ENCODE results near the gene ANKRD6. TPM values are rescaled to one million over a fixed set of nuclear protein-coding genes. Genes with fewer than 3 reads are reported as not detected.

Gene ANKRD6
- total RNA-seq, 1 experiment from 2014 or later = 20.5 TPM

DNA sequence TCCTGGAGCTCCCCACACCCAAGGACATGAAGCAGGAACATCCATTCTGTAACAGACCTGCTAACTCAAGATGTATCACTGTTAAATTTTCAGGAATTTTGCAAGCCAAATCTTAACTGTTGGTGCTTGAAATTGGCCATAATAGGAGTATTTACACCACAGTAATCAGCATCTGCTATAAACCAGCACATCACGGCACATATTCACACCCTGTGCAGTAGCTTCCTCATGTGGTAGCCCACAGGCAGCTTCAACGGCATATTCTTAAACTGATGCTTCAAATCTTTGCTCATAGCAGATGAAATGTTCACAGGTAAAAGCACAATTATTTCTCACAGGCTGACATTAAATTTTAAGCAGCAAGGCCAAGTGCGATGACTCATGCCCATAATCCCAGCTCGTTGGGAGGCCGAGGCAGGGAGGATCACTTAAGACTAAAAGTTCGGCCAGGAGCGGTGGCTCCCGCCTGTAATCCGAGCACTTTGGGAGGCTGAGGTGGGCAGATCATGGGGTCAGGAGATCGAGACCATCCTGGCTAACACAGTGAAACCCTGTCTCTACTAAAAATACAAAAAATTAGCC lies 249.1 kb downstream of the ANKRD6 start:
- no peak for DNase-seq
- POLR2A ChIA-PET = no interaction called here
- H3K36me3 ChIP-seq (ENCODE audit: control insufficient read depth, insufficient read depth, low read length) = no peaks in the 10 kb centered on the region; the same call in none of the 2 replicates
- no peaks in the 10 kb centered on the region for H3K9me3 ChIP-seq
- Mint-ChIP-seq H3K9me3 (ENCODE audit: unreplicated experiment) (no peaks in the 10 kb centered on the region), H3K36me3 (ENCODE audit: insufficient read depth, unreplicated experiment) (peaks cover 84% of the 10 kb centered on the region), H3K27me3 (ENCODE audit: insufficient read depth, unreplicated experiment) (no peaks in the 10 kb centered on the region), H3K4me1 (ENCODE audit: low read depth, unreplicated experiment) (no peaks in the 10 kb centered on the region), H3K27ac (ENCODE audit: unreplicated experiment) (no peak overlapping the region), H3K4me3 (ENCODE audit: unreplicated experiment) (no peak overlapping the region)
- TF ChIP-seq, protein P1, sequence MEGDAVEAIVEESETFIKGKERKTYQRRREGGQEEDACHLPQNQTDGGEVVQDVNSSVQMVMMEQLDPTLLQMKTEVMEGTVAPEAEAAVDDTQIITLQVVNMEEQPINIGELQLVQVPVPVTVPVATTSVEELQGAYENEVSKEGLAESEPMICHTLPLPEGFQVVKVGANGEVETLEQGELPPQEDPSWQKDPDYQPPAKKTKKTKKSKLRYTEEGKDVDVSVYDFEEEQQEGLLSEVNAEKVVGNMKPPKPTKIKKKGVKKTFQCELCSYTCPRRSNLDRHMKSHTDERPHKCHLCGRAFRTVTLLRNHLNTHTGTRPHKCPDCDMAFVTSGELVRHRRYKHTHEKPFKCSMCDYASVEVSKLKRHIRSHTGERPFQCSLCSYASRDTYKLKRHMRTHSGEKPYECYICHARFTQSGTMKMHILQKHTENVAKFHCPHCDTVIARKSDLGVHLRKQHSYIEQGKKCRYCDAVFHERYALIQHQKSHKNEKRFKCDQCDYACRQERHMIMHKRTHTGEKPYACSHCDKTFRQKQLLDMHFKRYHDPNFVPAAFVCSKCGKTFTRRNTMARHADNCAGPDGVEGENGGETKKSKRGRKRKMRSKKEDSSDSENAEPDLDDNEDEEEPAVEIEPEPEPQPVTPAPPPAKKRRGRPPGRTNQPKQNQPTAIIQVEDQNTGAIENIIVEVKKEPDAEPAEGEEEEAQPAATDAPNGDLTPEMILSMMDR (IDR thresholded peaks at IDR 0.05; ENCODE audit: insufficient read depth in 1 of 2, low read depth in 1 of 2, low read length in 1 of 2, severe bottlenecking in 1 of 2, unreplicated experiment in 1 of 2) = no peak
- no peak overlapping the region for H3K4me3 ChIP-seq (ENCODE audit: low read depth, low read length)
- CTCF ChIA-PET = interaction anchor here (0.6 to 0.9 kb wide), 3 partner anchors 43 to 603 kb away, joined by 3 to 8 read pairs (median 5); no protein-coding TSS in a partner anchor
- H3K4me1 ChIP-seq = no peaks in the 10 kb centered on the region
- intact Hi-C loops (cut with micrococcal nuclease; ENCODE audit: unreplicated experiment) = no loop called here
- H3K27me3 ChIP-seq (replicated peaks; ENCODE audit: control insufficient read depth, insufficient read depth, low read length) = no peaks in the 10 kb centered on the region
- BruUV-seq (replicated peaks) = no TSS peak

DNA sequence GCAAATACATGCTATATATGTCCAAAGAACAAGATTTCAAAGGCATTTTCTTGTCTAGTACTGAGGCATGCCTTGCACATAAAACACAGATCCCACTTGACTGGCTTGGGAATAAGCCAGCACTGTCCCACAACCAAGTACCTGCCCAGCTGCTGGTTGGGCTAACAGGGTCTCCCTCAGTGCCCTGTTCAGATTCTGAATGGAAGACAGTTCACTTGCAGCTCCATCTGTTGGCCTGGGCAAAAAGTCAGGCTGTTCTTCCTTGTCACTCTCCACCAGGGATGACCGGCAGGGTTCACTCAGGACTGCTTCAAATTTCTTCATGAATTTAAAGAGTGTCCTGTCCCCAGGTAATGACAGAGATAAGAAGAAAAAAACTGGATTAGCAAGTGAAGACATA lies 250.0 kb downstream of the ANKRD6 start:
- ChIA-PET POLR2A (no interaction called here), CTCF (no interaction called here)
- H3K4me3 Mint-ChIP-seq (ENCODE audit: unreplicated experiment) = no peak overlapping the region
- no TSS peak for BruUV-seq (replicated peaks)
- Histone ChIP-seq H3K9me3 (no peaks in the 10 kb centered on the region), H3K27me3 (replicated peaks; ENCODE audit: control insufficient read depth, insufficient read depth, low read length) (no peaks in the 10 kb centered on the region), H3K36me3 (ENCODE audit: control insufficient read depth, insufficient read depth, low read length) (no peaks in the 10 kb centered on the region; the same call in none of the 2 replicates), H3K4me1 (no peaks in the 10 kb centered on the region), H3K4me3 (ENCODE audit: low read depth, low read length) (no peak overlapping the region)
- no peak for DNase-seq
- TF ChIP-seq, protein P1 (IDR thresholded peaks at IDR 0.05; ENCODE audit: insufficient read depth in 1 of 2, low read depth in 1 of 2, low read length in 1 of 2, severe bottlenecking in 1 of 2, unreplicated experiment in 1 of 2) = no peak
- intact Hi-C loops (cut with micrococcal nuclease; ENCODE audit: unreplicated experiment) = no loop called here
- no peak overlapping the region for H3K27ac Mint-ChIP-seq (ENCODE audit: unreplicated experiment)
- peaks cover 86% of the 10 kb centered on the region for H3K36me3 Mint-ChIP-seq (ENCODE audit: insufficient read depth, unreplicated experiment)
- no peaks in the 10 kb centered on the region for H3K27me3 Mint-ChIP-seq (ENCODE audit: insufficient read depth, unreplicated experiment)
- H3K4me1 Mint-ChIP-seq (ENCODE audit: low read depth, unreplicated experiment) = no peaks in the 10 kb centered on the region
- H3K9me3 Mint-ChIP-seq (ENCODE audit: unreplicated experiment) = no peaks in the 10 kb centered on the region

Other genes with a start within 250 kb of the ANKRD6 start
- gene GABRR1, start 215.8 kb upstream of the ANKRD6 start, total RNA-seq (2022) = 0.12 and 0.43 TPM in 2 replicates
- gene GABRR2, start 117.9 kb upstream of the ANKRD6 start, total RNA-seq (2022) = 0.29 TPM in 1 of 2 replicates, not detected in the other
- 23.1 and 23.5 TPM in 2 replicates for gene UBE2J1, start 80.4 kb upstream of the ANKRD6 start, total RNA-seq (2022)
- 5.9 and 8.0 TPM in 2 replicates for gene RRAGD, start 20.9 kb upstream of the ANKRD6 start, total RNA-seq (2022)
- gene LYRM2, start 205.6 kb downstream of the ANKRD6 start, total RNA-seq (2022) = 36.4 and 40.9 TPM in 2 replicates

All from Caco-2 (cell line).